Upper lobe of left lung (tissue), 6 donors: ENCODE data around the gene GTF2H2C_2.
"Not testable (repeated sequence)": the region's sequence is repeated elsewhere in the genome, so short reads cannot be mapped to it uniquely, and the experiment has no call there.

Experiments
- ATAC-seq, 2 donors: fragments of 200-7000 bp; cut with Tn5 transposase; one replicate each; pipeline ENCODE4 v1.9.1; 2022; ENCODE audit warnings: mild to moderate bottlenecking in 2 of 2, moderate library complexity in 2 of 2; ENCODE audit not compliant: low FRiP score in 2 of 2
- DNase-seq, 2 donors: peaks; one replicate each; pipeline ENCODE4 v3.0.0-alpha.2; 2019 to 2020
- H3K27ac ChIP-seq, 4 donors: fragments of 200-600 bp; sonication (generic); one replicate each; pipeline ENCODE4 v1.5.1; 2016 to 2019
- H3K27me3 ChIP-seq, 4 donors: fragments of 200-600 bp; sonication (generic); one replicate each; pipeline ENCODE4 v1.5.1; 2017 to 2019
- H3K36me3 ChIP-seq, 4 donors: fragments of 200-600 bp; sonication (generic); one replicate each; pipeline ENCODE4 v1.5.1; 2016 to 2019
- H3K4me1 ChIP-seq, 4 donors: fragments of 200-600 bp; sonication (generic); one replicate each; pipeline ENCODE4 v1.5.1; 2018 to 2019
- H3K4me3 ChIP-seq, 4 donors: fragments of 200-600 bp; sonication (generic); one replicate each; pipeline ENCODE4 v1.5.1; 2017 to 2019; ENCODE audit warnings: mild to moderate bottlenecking in 2 of 4, moderate library complexity in 1 of 4
- H3K9me3 ChIP-seq, 4 donors: fragments of 200-600 bp; sonication (generic); one replicate each; pipeline ENCODE4 v1.5.1; 2018 to 2019
- WGBS, 2 donors: methylation state at CpG; one replicate each; pipeline ENCODE4 v1.1.5; 2017 to 2018; 5-methylcytosine and 5-hydroxymethylcytosine counted together
- donor health status: DM: no; HTN: no; CAD: no; lungs with moderate emphysema.
- donor health status: DM: no; HTN: yes; CAD: no; lungs with severe emphysema.

GTF2H2C_2 gene

DNA sequence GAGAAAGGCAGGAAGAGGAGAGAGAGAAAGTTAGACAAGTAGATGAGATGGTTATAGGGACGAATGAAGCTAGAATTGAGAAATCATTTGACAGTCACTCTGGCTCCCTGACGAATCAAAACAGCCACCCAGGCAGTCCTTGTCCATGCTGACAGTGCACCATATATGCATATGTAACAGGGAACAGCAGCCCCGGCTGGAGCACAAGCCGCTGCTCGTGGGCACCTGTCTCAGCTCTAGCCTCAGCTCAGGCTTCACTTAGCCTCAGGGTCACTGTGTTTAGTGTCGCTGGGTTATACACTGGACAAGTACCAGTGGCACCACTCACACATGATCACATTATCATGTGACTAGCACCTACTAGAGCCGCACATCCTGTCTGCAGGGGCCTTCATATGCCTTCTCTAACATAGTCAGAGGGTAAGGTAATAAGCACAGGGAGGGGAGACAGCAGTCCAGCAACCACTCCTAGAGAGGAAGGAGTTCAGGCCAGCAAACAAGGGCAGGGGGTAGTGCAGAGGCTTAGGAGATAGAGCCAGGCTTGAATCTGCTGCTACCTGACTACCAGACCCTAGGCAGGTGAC is 54.9 kb downstream of the GTF2H2C_2 start:
- H3K9me3 ChIP-seq, H3K4me1 ChIP-seq, DNase-seq, H3K36me3 ChIP-seq, H3K4me3 ChIP-seq, H3K27me3 ChIP-seq, H3K27ac ChIP-seq: not testable (repeated sequence)
- ATAC-seq = peak in 1 of 2 donors; percentile 16
- whole genome bisulfite sequencing, 2 donors = no CpG with 5 or more reads among the region's 7 CpGs
